GM19025 (cell line): ENCODE results near the gene KIAA0753.

ENCODE experiments used
- ATAC-seq: cut with Tn5 transposase; IDR thresholded peaks from one replicate; pipeline ENCODE4 v1.9.1; 2021; ENCODE audit warnings: mild to moderate bottlenecking, low read depth, moderate library complexity; ENCODE audit not compliant: unreplicated experiment

The KIAA0753 gene

GRCh38 chr17:6530324-6530920 is 110.1 kb downstream of the KIAA0753 start:
- no peak for ATAC-seq

GRCh38 chr17:6528557-6528956 is 112.0 kb downstream of the KIAA0753 start:
- no peak for ATAC-seq
